HCT116 (cell line): ENCODE results near the gene CD70.

Experiments
- CEBPB ChIP-seq: IDR thresholded peaks from 2 replicates; pipeline ENCODE4 v1.6.1; 2012; ENCODE audit warnings: low read depth
- EZH2 ChIP-seq: fragments of 200-600 bp; sonication (generic); IDR thresholded peaks from 2 replicates; pipeline ENCODE4 v1.6.1; 2017; ENCODE audit warnings: antibody characterized with exemption, mixed run types
- EZH2phosphoT487 ChIP-seq: fragments of 200-600 bp; IDR thresholded peaks from 2 replicates; pipeline ENCODE4 v1.6.1; 2018; ENCODE audit warnings: antibody characterized with exemption, borderline replicate concordance
- JUND ChIP-seq: IDR thresholded peaks from 2 replicates; pipeline ENCODE4 v1.6.1; 2012
- POLR2AphosphoS5 ChIP-seq: IDR thresholded peaks from 2 replicates; pipeline ENCODE4 v1.6.1; 2011; ENCODE audit warnings: mild to moderate bottlenecking, low read depth, low read length, moderate library complexity
- RAD21 ChIP-seq: IDR thresholded peaks from 2 replicates; pipeline ENCODE4 v1.6.1; 2012; ENCODE audit warnings: low read depth, mild to moderate bottlenecking
- YY1 ChIP-seq: IDR thresholded peaks from 2 replicates; pipeline ENCODE4 v1.6.1; 2011; ENCODE audit warnings: low read length, low read depth, moderate library complexity, mild to moderate bottlenecking; ENCODE audit not compliant: insufficient replicate concordance; ENCODE audit errors: extremely low read depth
- TF ChIP-seq, protein P1 (sequence below), 3 experiments: fragments of 200-600 bp in 1 of 3; sonication (generic) in 1 of 3; IDR thresholded peaks in 2 of 3; conservative IDR thresholded peaks in 1 of 3; 2 replicates each; pipeline ENCODE4 v1.5.1; 2012 to 2017; ENCODE audit warnings: low read depth in 2 of 3, low read length in 2 of 3, antibody characterized with exemption in 1 of 3, borderline replicate concordance in 1 of 3, control low read depth in 1 of 3, mild to moderate bottlenecking in 1 of 3, mixed read lengths in 1 of 3, mixed run types in 1 of 3, moderate library complexity in 1 of 3; ENCODE audit not compliant: insufficient read depth in 1 of 3
- TF ChIP-seq, protein P2 (sequence below): IDR thresholded peaks from 2 replicates; pipeline ENCODE4 v1.6.1; 2012

DNA sequence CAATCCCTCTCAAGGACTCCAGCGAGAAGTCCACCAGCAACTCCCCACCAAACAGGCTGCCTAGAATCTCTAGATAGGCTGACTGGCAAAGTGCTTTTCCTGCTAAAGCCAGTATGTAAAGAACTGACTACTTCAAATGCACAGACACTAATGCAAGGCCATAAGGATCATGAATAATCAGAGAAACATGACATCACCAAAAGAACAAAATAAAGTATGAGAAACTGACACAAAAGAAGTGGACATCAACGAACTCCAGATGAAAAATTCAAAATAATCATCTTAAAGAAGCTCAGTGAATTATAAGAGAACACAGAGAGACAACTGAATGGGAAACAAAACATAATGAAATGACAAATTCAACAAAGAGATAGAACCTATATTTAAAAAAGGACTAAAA, 26.4 kb upstream of the CD70 start:
- TF ChIP-seq RAD21 (no peak), YY1 (no peak), POLR2AphosphoS5 (no peak), JUND (no peak), CEBPB (no peak), EZH2phosphoT487 (no peak), EZH2 (no peak)
- TF ChIP-seq, protein P1, sequence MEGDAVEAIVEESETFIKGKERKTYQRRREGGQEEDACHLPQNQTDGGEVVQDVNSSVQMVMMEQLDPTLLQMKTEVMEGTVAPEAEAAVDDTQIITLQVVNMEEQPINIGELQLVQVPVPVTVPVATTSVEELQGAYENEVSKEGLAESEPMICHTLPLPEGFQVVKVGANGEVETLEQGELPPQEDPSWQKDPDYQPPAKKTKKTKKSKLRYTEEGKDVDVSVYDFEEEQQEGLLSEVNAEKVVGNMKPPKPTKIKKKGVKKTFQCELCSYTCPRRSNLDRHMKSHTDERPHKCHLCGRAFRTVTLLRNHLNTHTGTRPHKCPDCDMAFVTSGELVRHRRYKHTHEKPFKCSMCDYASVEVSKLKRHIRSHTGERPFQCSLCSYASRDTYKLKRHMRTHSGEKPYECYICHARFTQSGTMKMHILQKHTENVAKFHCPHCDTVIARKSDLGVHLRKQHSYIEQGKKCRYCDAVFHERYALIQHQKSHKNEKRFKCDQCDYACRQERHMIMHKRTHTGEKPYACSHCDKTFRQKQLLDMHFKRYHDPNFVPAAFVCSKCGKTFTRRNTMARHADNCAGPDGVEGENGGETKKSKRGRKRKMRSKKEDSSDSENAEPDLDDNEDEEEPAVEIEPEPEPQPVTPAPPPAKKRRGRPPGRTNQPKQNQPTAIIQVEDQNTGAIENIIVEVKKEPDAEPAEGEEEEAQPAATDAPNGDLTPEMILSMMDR (IDR thresholded peaks at IDR 0.05 in 2 of 3, conservative IDR thresholded peaks at IDR 0.05 in 1 of 3; ENCODE audit: borderline replicate concordance in 1 of 3, insufficient read depth in 1 of 3, low read depth in 2 of 3, low read length in 2 of 3): no peak
- TF ChIP-seq, protein P2, sequence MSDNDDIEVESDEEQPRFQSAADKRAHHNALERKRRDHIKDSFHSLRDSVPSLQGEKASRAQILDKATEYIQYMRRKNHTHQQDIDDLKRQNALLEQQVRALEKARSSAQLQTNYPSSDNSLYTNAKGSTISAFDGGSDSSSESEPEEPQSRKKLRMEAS: no peak
